CD4-positive, CD25-positive, alpha-beta regulatory T cell (primary cell): ENCODE results near the gene ZNF225. TPM values are rescaled to one million over a fixed set of nuclear protein-coding genes. Genes with fewer than 3 reads are reported as not detected.

Experiments
- ATAC-seq, 2 donors: fragments of 150-1000 bp; cut with Tn5 transposase; one replicate each; pipeline ENCODE4 v1.10.0; 2021; ENCODE audit warnings: low read depth in 2 of 2, moderate number of reproducible peaks in 2 of 2, moderate library complexity in 1 of 2
- DNase-seq, 3 donors: peaks; one replicate each; pipeline versions ENCODE4 v3.0.0 to v3.0.0-alpha.2; 2012 to 2022; ENCODE audit warnings: mixed read lengths in 1 of 3
- H3K27ac ChIP-seq: one replicate; pipeline ENCODE4 v1.7.0; 2013; ENCODE audit warnings: mild to moderate bottlenecking, low read length; ENCODE audit not compliant: insufficient read depth, poor library complexity, severe bottlenecking
- H3K27me3 ChIP-seq: one replicate; pipeline ENCODE4 v1.7.0; 2013; ENCODE audit warnings: low read length; ENCODE audit not compliant: control insufficient read depth, insufficient read depth
- H3K36me3 ChIP-seq: one replicate; pipeline ENCODE4 v1.7.0; 2013; ENCODE audit warnings: mild to moderate bottlenecking, low read length, moderate library complexity; ENCODE audit not compliant: control insufficient read depth, insufficient read depth
- H3K4me1 ChIP-seq: 2 replicates; pipeline ENCODE4 v1.7.0; 2013; ENCODE audit warnings: mild to moderate bottlenecking, low read length; ENCODE audit not compliant: insufficient read depth, control insufficient read depth, poor library complexity, severe bottlenecking
- H3K4me3 ChIP-seq: one replicate; pipeline ENCODE4 v1.7.0; 2013; ENCODE audit warnings: low read depth, mild to moderate bottlenecking, low read length, moderate library complexity
- H3K9me3 ChIP-seq, 2 experiments: 1 replicate in 1 of 2; 2 replicates in 1 of 2; pipeline ENCODE4 v1.7.0; 2013; ENCODE audit warnings: low read length in 2 of 2, mild to moderate bottlenecking in 1 of 2, moderate library complexity in 1 of 2; ENCODE audit not compliant: control insufficient read depth in 2 of 2
- H3K27ac Mint-ChIP-seq, 3 donors: one replicate each; pipeline ENCODE4 v1.8.0; 2020 to 2022; ENCODE audit warnings: mild to moderate bottlenecking in 3 of 3, mixed read lengths in 3 of 3, moderate library complexity in 2 of 3
- H3K27me3 Mint-ChIP-seq: one replicate; pipeline ENCODE4 v1.8.0; 2022; ENCODE audit warnings: mild to moderate bottlenecking, mixed read lengths
- H3K36me3 Mint-ChIP-seq: one replicate; pipeline ENCODE4 v1.8.0; 2020; ENCODE audit warnings: mixed read lengths
- H3K4me1 Mint-ChIP-seq, 4 donors: one replicate each; pipeline ENCODE4 v1.8.0; 2020 to 2022; ENCODE audit warnings: mixed read lengths in 4 of 4, mild to moderate bottlenecking in 1 of 4
- H3K4me3 Mint-ChIP-seq, 4 donors: one replicate each; pipeline ENCODE4 v1.8.0; 2020 to 2022; ENCODE audit warnings: mild to moderate bottlenecking in 4 of 4, mixed read lengths in 4 of 4, moderate library complexity in 3 of 4
- H3K9me3 Mint-ChIP-seq, 7 donors: one replicate each; pipeline ENCODE4 v1.8.0; 2020 to 2022; ENCODE audit warnings: mixed read lengths in 7 of 7, mild to moderate bottlenecking in 3 of 7, moderate library complexity in 2 of 7
- polyA plus RNA-seq, 4 donors: library from polyadenylated mRNA; unstranded; fragments of 300-500 nt; fragmentation: Illumina TruSeq; gene quantifications; one replicate each; pipeline ENCODE4 v1.2.3, GENCODE V29; 2021
- total RNA-seq: library from RNA; stranded (reverse); gene quantifications from one replicate; pipeline ENCODE4 v1.2.3, GENCODE V29; 2022

ZNF225 gene
- total RNA-seq: 2.3 TPM
- 1 to 10 TPM; 2.1 to 3.9 (median 3.4) TPM for polyA plus RNA-seq

- H3K27me3 ChIP-seq: no peaks in the 10 kb centered on the region
- peak; percentile 72 to 95 (median 80) for DNase-seq
- H3K36me3 ChIP-seq: peaks cover 11% of the 10 kb centered on the region
- H3K36me3 Mint-ChIP-seq: peaks cover 19% of the 10 kb centered on the region
- ATAC-seq: peak; percentile 97 to 99
- peak within 1 kb of the TSS; percentile 43 for H3K27ac ChIP-seq
- no peaks in the 10 kb centered on the region for H3K27me3 Mint-ChIP-seq
- peaks cover 27% of the 10 kb centered on the region for H3K4me1 ChIP-seq
- H3K4me3 ChIP-seq: peak within 1 kb of the TSS; percentile 98
- peak within 1 kb of the TSS; percentile 99 to 100 (median 99) for H3K4me3 Mint-ChIP-seq
- peaks cover 23 to 39% of the 10 kb centered on the region in 2 experiments for H3K9me3 ChIP-seq
- peaks cover 0 to 31% (median 11%) of the 10 kb centered on the region in 7 donors for H3K9me3 Mint-ChIP-seq
- H3K4me1 Mint-ChIP-seq: peaks cover 13 to 36% (median 26%) of the 10 kb centered on the region in 4 donors
- peak within 1 kb of the TSS; percentile 84 to 97 (median 94) for H3K27ac Mint-ChIP-seq
These were observed at the start of gene ZNF225 for GRCh38 chr19:44113138-44113783. TSS of gene ZNF225 (plus strand) at chr19:44113399. CDS start at chr19:44115828, 2,429 bp downstream.

GRCh38 chr19:44066305-44066704 lies 46.9 kb upstream of the ZNF225 start:
- Histone ChIP-seq H3K36me3 (peaks cover 31% of the 10 kb centered on the region), H3K27ac (no peak overlapping the region), H3K27me3 (no peaks in the 10 kb centered on the region), H3K4me3 (no peak overlapping the region), H3K9me3 (peaks cover 40 to 59% of the 10 kb centered on the region in 2 experiments), H3K4me1 (peaks cover under 1% of the 10 kb centered on the region)
- no peak overlapping the region for H3K27ac Mint-ChIP-seq
- no peak for DNase-seq
- ATAC-seq: no peak
- peaks cover 11 to 70% (median 33%) of the 10 kb centered on the region in 7 donors for H3K9me3 Mint-ChIP-seq
- no peak overlapping the region for H3K4me3 Mint-ChIP-seq
- peaks cover 1 to 4% (median 3%) of the 10 kb centered on the region in 4 donors for H3K4me1 Mint-ChIP-seq
- peaks cover 4% of the 10 kb centered on the region for H3K27me3 Mint-ChIP-seq
- peaks cover 50% of the 10 kb centered on the region for H3K36me3 Mint-ChIP-seq

GRCh38 chr19:44069415-44069814 lies 43.8 kb upstream of the ZNF225 start:
- Mint-ChIP-seq H3K9me3 (peaks cover 11 to 53% (median 31%) of the 10 kb centered on the region in 7 donors), H3K27me3 (peaks cover 14% of the 10 kb centered on the region), H3K4me1 (peaks cover 14 to 25% (median 21%) of the 10 kb centered on the region in 4 donors), H3K27ac (peak overlapping the region in 1 of 3 donors; percentile 61), H3K36me3 (peaks cover 28% of the 10 kb centered on the region), H3K4me3 (peak overlapping the region in 1 of 4 donors; percentile 21)
- no peaks in the 10 kb centered on the region for H3K27me3 ChIP-seq
- no peak overlapping the region for H3K27ac ChIP-seq
- H3K36me3 ChIP-seq: peaks cover 15% of the 10 kb centered on the region
- no peak overlapping the region for H3K4me3 ChIP-seq
- DNase-seq: no peak
- peaks cover 18% of the 10 kb centered on the region for H3K4me1 ChIP-seq
- H3K9me3 ChIP-seq: peaks cover 35 to 44% of the 10 kb centered on the region in 2 experiments
- ATAC-seq: no peak

- H3K4me1 ChIP-seq: peaks cover 18% of the 10 kb centered on the region
- Mint-ChIP-seq H3K9me3 (peaks cover 8 to 37% (median 16%) of the 10 kb centered on the region in 7 donors), H3K4me1 (peaks cover 14 to 32% (median 26%) of the 10 kb centered on the region in 4 donors), H3K27ac (peak within 1 kb of the TSS; percentile 52 to 93 (median 83)), H3K4me3 (peak within 1 kb of the TSS; percentile 89 to 98 (median 95)), H3K36me3 (peaks cover 23% of the 10 kb centered on the region), H3K27me3 (peaks cover 14% of the 10 kb centered on the region)
- DNase-seq (peak; percentile 76 to 91 (median 84)), ATAC-seq (peak; percentile 98 to 99)
- peaks cover 16 to 22% of the 10 kb centered on the region in 2 experiments for H3K9me3 ChIP-seq
- no peaks in the 10 kb centered on the region for H3K27me3 ChIP-seq
- peak within 1 kb of the TSS; percentile 84 for H3K4me3 ChIP-seq
- H3K27ac ChIP-seq: peak within 1 kb of the TSS; percentile 35
- H3K36me3 ChIP-seq: no peaks in the 10 kb centered on the region
These were observed 41.2 kb upstream of the ZNF225 start, which contains the start of gene ZNF284 for GRCh38 chr19:44071824-44072542. TSS of gene ZNF284 (plus strand) at chr19:44072159. CDS start at chr19:44076390, 4,231 bp downstream.

GRCh38 chr19:44072543-44073401 lies 40.4 kb upstream of the ZNF225 start:
- peak overlapping the region; percentile 52 to 93 (median 83) for H3K27ac Mint-ChIP-seq
- ATAC-seq: no peak
- peak overlapping the region; percentile 35 for H3K27ac ChIP-seq

GRCh38 chr19:44076325-44076724 lies 36.9 kb upstream of the ZNF225 start:
- ATAC-seq (no peak), DNase-seq (no peak)
- H3K9me3 ChIP-seq: no peaks in the 10 kb centered on the region
- H3K4me1 ChIP-seq: peaks cover 17% of the 10 kb centered on the region
- H3K36me3 Mint-ChIP-seq: peaks cover 30% of the 10 kb centered on the region
- H3K36me3 ChIP-seq: peaks cover 3% of the 10 kb centered on the region
- H3K4me3 ChIP-seq: no peak overlapping the region
- peak overlapping the region in 1 of 4 donors; percentile 67 for H3K4me3 Mint-ChIP-seq
- peaks cover 0 to 7% (median 4%) of the 10 kb centered on the region in 7 donors for H3K9me3 Mint-ChIP-seq
- H3K27ac ChIP-seq: no peak overlapping the region
- H3K27ac Mint-ChIP-seq: no peak overlapping the region
- H3K4me1 Mint-ChIP-seq: peaks cover 12 to 27% (median 23%) of the 10 kb centered on the region in 4 donors
- peaks cover 10% of the 10 kb centered on the region for H3K27me3 Mint-ChIP-seq
- H3K27me3 ChIP-seq: no peaks in the 10 kb centered on the region

More at GRCh38 chr19:44072543-44073401, 40.4 kb upstream of the ZNF225 start:
- peak in 1 of 3 donors; percentile 7 for DNase-seq
- Histone ChIP-seq H3K4me1 (peaks cover 18% of the 10 kb centered on the region), H3K36me3 (no peaks in the 10 kb centered on the region), H3K9me3 (peaks cover 9 to 15% of the 10 kb centered on the region in 2 experiments), H3K4me3 (peak overlapping the region; percentile 84), H3K27me3 (no peaks in the 10 kb centered on the region)
- Mint-ChIP-seq H3K27me3 (peaks cover 14% of the 10 kb centered on the region), H3K36me3 (peaks cover 23% of the 10 kb centered on the region), H3K9me3 (peaks cover 8 to 32% (median 16%) of the 10 kb centered on the region in 7 donors), H3K4me1 (peaks cover 14 to 32% (median 26%) of the 10 kb centered on the region in 4 donors), H3K4me3 (peak overlapping the region; percentile 89 to 98 (median 95))

GRCh38 chr19:44092108-44092507 lies 21.1 kb upstream of the ZNF225 start:
- Histone ChIP-seq H3K4me3 (no peak overlapping the region), H3K36me3 (peaks cover 8% of the 10 kb centered on the region), H3K4me1 (peaks cover 14% of the 10 kb centered on the region), H3K27me3 (no peaks in the 10 kb centered on the region), H3K9me3 (no peaks in the 10 kb centered on the region), H3K27ac (no peak overlapping the region)
- Mint-ChIP-seq H3K9me3 (peaks cover 0 to 3% (median 0%) of the 10 kb centered on the region in 7 donors), H3K4me3 (peak overlapping the region in 2 of 4 donors; percentile 66 to 88), H3K36me3 (peaks cover 20% of the 10 kb centered on the region), H3K27me3 (no peaks in the 10 kb centered on the region), H3K27ac (peak overlapping the region in 1 of 3 donors; percentile 44), H3K4me1 (peaks cover 9 to 20% (median 10%) of the 10 kb centered on the region in 4 donors)
- DNase-seq (no peak), ATAC-seq (no peak)
